Astrocyte (in vitro differentiated cells and primary cell): ENCODE measurements around the gene EFCAB9.

Source experiments
- CTCF ChIP-seq: IDR thresholded peaks from 2 replicates; pipeline ENCODE4 v1.5.1; 2011; ENCODE audit warnings: low read depth, mild to moderate bottlenecking, inconsistent platforms, low read length, moderate library complexity; ENCODE audit not compliant: insufficient read depth
- EZH2 ChIP-seq: IDR thresholded peaks from 2 replicates; pipeline ENCODE4 v1.6.1; 2012; ENCODE audit warnings: mild to moderate bottlenecking, low read length, inconsistent platforms; ENCODE audit not compliant: insufficient read depth

GRCh38 chr5:172219296-172219695 is 25.3 kb downstream of the EFCAB9 start:
- TF ChIP-seq CTCF (no peak), EZH2 (no peak)
